Right ventricle myocardium superior (tissue), 1 donor: ENCODE results near the gene NEURL1B. TPM values are rescaled to one million over a fixed set of nuclear protein-coding genes. Genes with fewer than 3 reads are reported as not detected.

Source experiments
- ATAC-seq: fragments of 200-7000 bp; cut with Tn5 transposase; one replicate; pipeline ENCODE4 v1.9.1; 2020; ENCODE audit warnings: mild to moderate bottlenecking; ENCODE audit not compliant: poor library complexity
- DNase-seq: peaks from one replicate; pipeline ENCODE4 v3.0.0-alpha.2; 2020
- intact Hi-C: fragments of 100-400 bp; cut with DNase I; formaldehyde crosslinking; loops from one replicate; pipeline ENCODE4 v1.11.2; 2022
- total RNA-seq: library from RNA; stranded (reverse); fragmentation: NEBNext Ultra II Directional; extraction: Animal tissue kit (Norgen Biotek cat#: 25700); gene quantifications from one replicate; pipeline ENCODE4 v1.2.1, GENCODE V29; 2021
- donor health status: DM: no; HTN: yes; CAD: no; lungs with severe emphysema.

NEURL1B gene
- total RNA-seq, 1 donor from 2014 or later = 28.8 TPM

- DNase-seq = no peak
- intact Hi-C loops = no loop called here
- peak; percentile 22 for ATAC-seq
Observed at GRCh38 chr5:172606156-172606785, 34.8 kb upstream of the NEURL1B start.

- intact Hi-C loops = no loop called here
- peak; percentile 82 for ATAC-seq
- peak; percentile 83 for DNase-seq
Observed at GRCh38 chr5:172607213-172607793, 33.8 kb upstream of the NEURL1B start.

- intact Hi-C loops = no loop called here
- no peak for ATAC-seq
- DNase-seq = no peak
Observed at GRCh38 chr5:172608773-172609172, 32.3 kb upstream of the NEURL1B start.

- intact Hi-C loops = no loop called here
- ATAC-seq (no peak), DNase-seq (no peak)
Observed at GRCh38 chr5:172610643-172611042, 30.4 kb upstream of the NEURL1B start.

GRCh38 chr5:172611913-172612312, 29.1 kb upstream of the NEURL1B start:
- ATAC-seq (no peak), DNase-seq (no peak)
- intact Hi-C loops = no loop called here

GRCh38 chr5:172612771-172613170, 28.3 kb upstream of the NEURL1B start:
- no peak for ATAC-seq
- no peak for DNase-seq
- intact Hi-C loops = no loop called here

GRCh38 chr5:172616136-172616535, 24.9 kb upstream of the NEURL1B start:
- intact Hi-C loops = no loop called here
- DNase-seq (no peak), ATAC-seq (no peak)

- intact Hi-C loops = no loop called here
- ATAC-seq (peak; percentile 96), DNase-seq (peak; percentile 84)
Observed at GRCh38 chr5:172616730-172617129, 24.3 kb upstream of the NEURL1B start.

- DNase-seq (peak; percentile 37), ATAC-seq (no peak)
- intact Hi-C loops = no loop called here
Observed at GRCh38 chr5:172617817-172618216, 23.2 kb upstream of the NEURL1B start.

GRCh38 chr5:172618574-172619365, 22.3 kb upstream of the NEURL1B start:
- DNase-seq = peak; percentile 22
- intact Hi-C loops = no loop called here
- ATAC-seq = no peak

- intact Hi-C loops = no loop called here
- no peak for DNase-seq
- no peak for ATAC-seq
Observed at GRCh38 chr5:172620506-172620905, 20.6 kb upstream of the NEURL1B start.

GRCh38 chr5:172622091-172623046, 18.7 kb upstream of the NEURL1B start:
- intact Hi-C loops = no loop called here
- DNase-seq (no peak), ATAC-seq (peak; percentile 18)

- intact Hi-C loops = no loop called here
- no peak for ATAC-seq
- DNase-seq = no peak
Observed at GRCh38 chr5:172623313-172623980, 17.6 kb upstream of the NEURL1B start.

- intact Hi-C loops = no loop called here
- ATAC-seq = no peak
- no peak for DNase-seq
Observed at GRCh38 chr5:172624083-172624995, 16.7 kb upstream of the NEURL1B start.

GRCh38 chr5:172624996-172625964, 15.8 kb upstream of the NEURL1B start:
- peak; percentile 17 for DNase-seq
- no peak for ATAC-seq
- intact Hi-C loops = no loop called here

GRCh38 chr5:172626031-172626581, 15.0 kb upstream of the NEURL1B start:
- peak; percentile 17 for DNase-seq

More at GRCh38 chr5:172626031-172626581, 15.0 kb upstream of the NEURL1B start:
- intact Hi-C loops = no loop called here
- ATAC-seq = no peak
